ENCODE data around the gene RCL1. TPM values are rescaled to one million over a fixed set of nuclear protein-coding genes. Genes with fewer than 3 reads are reported as not detected.

The RCL1 gene
- total and polyA plus RNA-seq, 2 donors (not counting 3 experiments of a cell fraction or from before 2014, with no cell fraction given): 12.9 to 13.2 TPM

DNA sequence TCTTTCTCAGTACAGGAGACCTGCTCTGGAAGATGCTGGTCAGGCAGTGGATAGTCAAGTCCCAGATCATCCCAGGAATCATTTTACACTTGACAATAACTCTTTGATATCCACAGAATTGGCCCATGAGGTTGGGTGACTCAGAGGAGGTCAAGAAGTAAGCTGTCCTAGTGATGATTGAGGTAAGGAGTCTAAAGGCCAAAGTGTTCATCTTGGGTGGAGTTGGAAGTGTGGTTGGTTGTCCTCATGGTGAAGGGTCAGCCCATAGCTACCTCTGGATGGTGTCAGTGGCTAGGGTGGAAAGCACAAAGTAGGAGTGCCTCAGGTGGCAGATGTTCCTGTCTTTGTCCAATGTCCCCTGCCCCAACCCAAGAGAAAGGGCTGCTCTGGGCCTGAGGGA lies 24.1 kb upstream of the RCL1 start:
- DNase-seq (ENCODE audit: low read depth, low spot score) (no peak), FAIRE-seq (no peak)
- Histone ChIP-seq H3K9me3 (replicated peaks; ENCODE audit: control insufficient read depth, insufficient read depth, low read length) (no peaks in the 10 kb centered on the region), H3K27ac (ENCODE audit: insufficient read depth, low read depth, low read length) (no peak overlapping the region), H3K36me3 (ENCODE audit: control insufficient read depth in 2 of 2, extremely low read depth in 1 of 2, insufficient read depth in 2 of 2, low read length in 2 of 2) (no peaks in the 10 kb centered on the region), H3K9me1 (replicated peaks; ENCODE audit: control insufficient read depth, extremely low read depth, insufficient read depth, low read length) (no peaks in the 10 kb centered on the region), H3K4me1 (ENCODE audit: control insufficient read depth, extremely low read depth, insufficient read depth, low read length) (peaks cover 2% of the 10 kb centered on the region), H3K9ac (replicated peaks; ENCODE audit: extremely low read depth, insufficient read depth, low read length) (no peak overlapping the region), H3K79me2 (ENCODE audit: control insufficient read depth, insufficient read depth, low read length) (no peaks in the 10 kb centered on the region), H3K27me3 (ENCODE audit: control insufficient read depth in 2 of 2, insufficient read depth in 2 of 2, low read length in 2 of 2) (peaks cover 0 to 1% of the 10 kb centered on the region in 2 experiments), H4K20me1 (replicated peaks; ENCODE audit: control insufficient read depth, extremely low read depth, insufficient read depth, low read length) (no peaks in the 10 kb centered on the region), H2AFZ (ENCODE audit: low read depth, low read length) (no peak overlapping the region), H3K4me3 (replicated peaks in 1 of 3; ENCODE audit: insufficient read depth in 1 of 3, low read depth in 1 of 3, low read length in 3 of 3) (no peak overlapping the region), H3K4me2 (ENCODE audit: insufficient read depth, low read length) (no peak overlapping the region)
- TF ChIP-seq, protein P1, sequence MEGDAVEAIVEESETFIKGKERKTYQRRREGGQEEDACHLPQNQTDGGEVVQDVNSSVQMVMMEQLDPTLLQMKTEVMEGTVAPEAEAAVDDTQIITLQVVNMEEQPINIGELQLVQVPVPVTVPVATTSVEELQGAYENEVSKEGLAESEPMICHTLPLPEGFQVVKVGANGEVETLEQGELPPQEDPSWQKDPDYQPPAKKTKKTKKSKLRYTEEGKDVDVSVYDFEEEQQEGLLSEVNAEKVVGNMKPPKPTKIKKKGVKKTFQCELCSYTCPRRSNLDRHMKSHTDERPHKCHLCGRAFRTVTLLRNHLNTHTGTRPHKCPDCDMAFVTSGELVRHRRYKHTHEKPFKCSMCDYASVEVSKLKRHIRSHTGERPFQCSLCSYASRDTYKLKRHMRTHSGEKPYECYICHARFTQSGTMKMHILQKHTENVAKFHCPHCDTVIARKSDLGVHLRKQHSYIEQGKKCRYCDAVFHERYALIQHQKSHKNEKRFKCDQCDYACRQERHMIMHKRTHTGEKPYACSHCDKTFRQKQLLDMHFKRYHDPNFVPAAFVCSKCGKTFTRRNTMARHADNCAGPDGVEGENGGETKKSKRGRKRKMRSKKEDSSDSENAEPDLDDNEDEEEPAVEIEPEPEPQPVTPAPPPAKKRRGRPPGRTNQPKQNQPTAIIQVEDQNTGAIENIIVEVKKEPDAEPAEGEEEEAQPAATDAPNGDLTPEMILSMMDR (IDR thresholded peaks at IDR 0.05; ENCODE audit: extremely low read depth in 1 of 2, insufficient read depth in 1 of 2, low read depth in 1 of 2, low read length in 2 of 2): no peak
- TF ChIP-seq MYC (IDR thresholded peaks at IDR 0.05; ENCODE audit: low read depth, low read length) (no peak), POLR2AphosphoS5 (IDR thresholded peaks at IDR 0.05; ENCODE audit: insufficient read depth, low read depth, low read length) (no peak), GATA2 (IDR thresholded peaks at IDR 0.05; ENCODE audit: insufficient read depth, insufficient read length, low read depth, low read length) (no peak), EZH2 (IDR thresholded peaks at IDR 0.05; ENCODE audit: borderline replicate concordance, low read depth, low read length, severe bottlenecking) (no peak)
- TF ChIP-seq, protein P2, sequence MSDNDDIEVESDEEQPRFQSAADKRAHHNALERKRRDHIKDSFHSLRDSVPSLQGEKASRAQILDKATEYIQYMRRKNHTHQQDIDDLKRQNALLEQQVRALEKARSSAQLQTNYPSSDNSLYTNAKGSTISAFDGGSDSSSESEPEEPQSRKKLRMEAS (IDR thresholded peaks at IDR 0.05; ENCODE audit: insufficient read depth, insufficient read length): no peak
- intact Hi-C loops (cut with micrococcal nuclease) (loop anchor here (10.0 kb wide), 1 partner anchor 496 kb away; no protein-coding TSS in a partner anchor), dilution Hi-C loops (cut with MboI; ENCODE audit: extremely low pct_ligation_motif_present, low sequenced_read_pairs) (no loop called here)
- POLR2A ChIA-PET: no interaction called here
- CTCF ChIA-PET: interaction anchor here (0.8 kb wide), 1 partner anchor 29 kb away, joined by 3 read pairs; no protein-coding TSS in a partner anchor
- BruUV-seq (replicated peaks): no TSS peak

All from endothelial cell of umbilical vein (primary cell).